PFSK-1 (cell line): ENCODE measurements around the gene SLC25A6.

Source experiments
- FOXP2 ChIP-seq: optimal IDR thresholded peaks from 2 replicates; pipeline ENCODE3; 2011; ENCODE audit warnings: borderline replicate concordance, control low read depth, inconsistent platforms; ENCODE audit not compliant: insufficient read depth; ENCODE audit errors: extremely low read length, extremely low read depth
- POLR2AphosphoS5 ChIP-seq: IDR thresholded peaks from 2 replicates; pipeline ENCODE4 v1.6.1; 2012; ENCODE audit warnings: low read depth, mild to moderate bottlenecking, control low read depth, low read length, moderate library complexity
- REST ChIP-seq, 2 experiments: IDR thresholded peaks; 2 replicates each; pipeline versions ENCODE4 v1.6.1 to v1.8.0; 2011 to 2012; ENCODE audit warnings: low read depth in 2 of 2, low read length in 2 of 2, control low read depth in 1 of 2, inconsistent platforms in 1 of 2, mild to moderate bottlenecking in 1 of 2, moderate library complexity in 1 of 2; ENCODE audit not compliant: insufficient read depth in 1 of 2
- SIN3A ChIP-seq: IDR thresholded peaks from 2 replicates; pipeline ENCODE4 v1.6.1; 2012; ENCODE audit warnings: mild to moderate bottlenecking, low read length, moderate library complexity, borderline replicate concordance; ENCODE audit not compliant: insufficient read depth
- TAF1 ChIP-seq: IDR thresholded peaks from 2 replicates; pipeline ENCODE4 v1.6.1; 2012; ENCODE audit warnings: low read length, control low read depth, borderline replicate concordance; ENCODE audit not compliant: insufficient read depth

The SLC25A6 gene

GRCh38 chrX:1422135-1422465 is 30.2 kb upstream of the SLC25A6 start:
- TF ChIP-seq POLR2AphosphoS5, result no peak
- TF ChIP-seq TAF1, result no peak
- TF ChIP-seq FOXP2, result no peak
- TF ChIP-seq REST (IDR thresholded peaks at IDR 0.05; ENCODE audit: insufficient read depth in 1 of 2, low read depth in 2 of 2, low read length in 2 of 2), result no peak
- no peak for TF ChIP-seq SIN3A

DNA sequence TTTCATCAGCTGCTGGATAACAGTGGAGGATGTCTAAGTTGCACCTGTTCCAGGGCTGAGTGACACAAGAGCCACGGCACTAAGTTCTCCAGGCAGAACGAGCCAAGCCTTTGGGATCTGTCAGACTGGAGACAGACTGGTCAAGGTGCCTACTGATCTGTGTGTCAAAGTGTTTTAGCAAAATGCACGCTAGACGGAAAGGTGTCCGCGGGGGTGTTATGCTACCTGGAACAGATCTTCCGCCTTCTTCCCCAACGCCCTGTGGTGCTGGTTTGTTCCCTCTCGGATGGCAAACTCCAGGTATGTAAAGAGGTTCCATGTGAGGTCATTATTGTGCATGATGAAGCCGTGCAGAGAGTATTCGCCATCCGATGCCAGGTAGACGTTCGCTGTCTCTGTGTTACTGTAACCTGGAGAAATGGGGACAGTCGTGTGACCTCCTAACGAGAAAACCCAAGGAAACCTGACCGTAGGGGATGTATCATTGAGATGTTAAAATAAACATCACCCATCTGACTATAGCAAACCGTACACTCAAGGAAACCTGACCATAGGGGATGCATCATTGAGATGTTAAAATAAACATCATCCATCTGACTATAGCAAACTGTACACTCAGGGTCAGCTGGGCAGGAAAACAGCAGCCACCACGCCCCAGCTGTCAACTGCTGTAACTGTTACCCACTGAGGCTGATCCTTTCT is 29.7 kb upstream of the SLC25A6 start:
- TF ChIP-seq TAF1 (no peak), FOXP2 (no peak), SIN3A (no peak), POLR2AphosphoS5 (no peak), REST (IDR thresholded peaks at IDR 0.05; ENCODE audit: insufficient read depth in 1 of 2, low read depth in 2 of 2, low read length in 2 of 2) (no peak)

DNA sequence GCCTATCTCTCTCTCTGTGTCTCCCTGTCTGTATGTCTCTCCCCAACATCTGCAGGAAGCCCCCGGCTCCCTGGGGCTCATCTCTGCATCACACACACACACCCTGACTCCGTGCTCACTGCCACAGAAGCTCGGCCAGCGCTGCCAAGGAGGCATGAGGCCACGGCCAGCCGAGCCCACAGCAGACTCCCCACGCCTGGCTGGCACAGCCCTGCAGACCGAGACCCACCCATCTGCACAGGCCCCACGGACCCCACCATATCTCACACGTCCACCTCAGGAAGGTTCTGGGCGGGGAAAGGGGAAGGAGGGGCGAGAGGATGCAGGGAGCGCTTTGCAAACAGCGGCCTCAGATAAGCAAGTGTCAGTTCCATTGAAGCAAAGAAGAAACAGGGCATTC is 28.5 kb upstream of the SLC25A6 start:
- TF ChIP-seq FOXP2 (no peak), SIN3A (no peak), TAF1 (no peak), REST (IDR thresholded peaks at IDR 0.05; ENCODE audit: insufficient read depth in 1 of 2, low read depth in 2 of 2, low read length in 2 of 2) (no peak), POLR2AphosphoS5 (no peak)

GRCh38 chrX:1419545-1420355 is 27.8 kb upstream of the SLC25A6 start:
- TF ChIP-seq POLR2AphosphoS5 (0 out of 2 replicates have a peak, but pooled peaks have one; percentile 3), FOXP2 (no peak), SIN3A (0 out of 2 replicates have a peak, but pooled peaks have one; percentile 44)

DNA sequence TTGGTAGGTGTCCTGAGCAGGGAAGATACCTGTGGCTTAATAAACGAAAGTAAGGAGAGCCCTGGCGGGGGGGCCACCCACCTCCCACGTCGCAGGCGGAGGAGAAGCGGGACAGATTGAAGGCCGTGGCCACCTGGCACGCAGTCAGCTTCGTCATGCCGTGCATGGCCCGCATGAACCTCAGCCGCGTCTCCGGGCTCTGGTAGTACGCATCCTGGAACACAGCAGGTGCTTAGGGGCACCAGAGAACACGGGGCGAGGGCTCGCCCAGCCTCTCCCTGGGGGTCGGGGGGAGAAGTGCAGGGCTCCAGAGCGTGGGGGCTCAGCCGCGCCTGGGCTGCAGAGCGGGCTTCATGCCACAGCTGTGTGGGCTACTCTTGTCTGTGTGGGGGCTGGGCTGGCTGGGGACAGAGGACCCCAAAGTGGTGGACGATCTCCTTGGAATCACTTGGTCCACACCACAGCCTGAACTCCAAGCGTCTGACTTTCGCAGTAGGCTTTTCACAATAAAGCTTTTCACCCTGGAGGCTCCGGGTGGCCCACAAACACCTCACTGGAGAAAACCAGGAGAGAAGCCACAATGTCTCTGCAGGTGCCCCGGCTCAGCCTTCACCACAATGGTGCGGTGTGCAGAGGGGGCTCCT is 27.1 kb upstream of the SLC25A6 start:
- TF ChIP-seq POLR2AphosphoS5 (peak; percentile 58; the same call in 1 of the 2 replicates), REST (IDR thresholded peaks at IDR 0.05; ENCODE audit: insufficient read depth in 1 of 2, low read depth in 2 of 2, low read length in 2 of 2) (no peak)
